DND-41 (cell line): ENCODE measurements around the gene GPR75.

Source experiments
- ATAC-seq: fragments of 200-7000 bp; cut with Tn5 transposase; 3 replicates; pipeline ENCODE4 v1.9.1; 2021; ENCODE audit warnings: low read depth; ENCODE audit not compliant: insufficient read depth
- DNase-seq: peaks from one replicate; pipeline ENCODE4 v3.0.0-alpha.2; 2020
- H2AFZ ChIP-seq: 2 replicates; pipeline ENCODE4 v1.6.0; 2012; ENCODE audit warnings: low read depth, low read length
- H3K27ac ChIP-seq: 2 replicates; pipeline ENCODE4 v1.5.1; 2012; ENCODE audit warnings: low read length, inconsistent platforms
- H3K27me3 ChIP-seq: fragments of 200-600 bp; sonication (generic); 2 replicates; pipeline ENCODE4 v1.6.0; 2012; ENCODE audit warnings: low read length, mild to moderate bottlenecking, inconsistent platforms; ENCODE audit not compliant: insufficient read depth, poor library complexity
- H3K36me3 ChIP-seq: 2 replicates; pipeline ENCODE4 v1.5.1; 2012; ENCODE audit warnings: low read length, inconsistent platforms; ENCODE audit not compliant: insufficient read depth
- H3K4me1 ChIP-seq: 2 replicates; pipeline ENCODE4 v1.5.1; 2012; ENCODE audit warnings: mild to moderate bottlenecking, low read length; ENCODE audit not compliant: insufficient read depth
- H3K4me2 ChIP-seq: 2 replicates; pipeline ENCODE4 v1.6.0; 2012; ENCODE audit warnings: mild to moderate bottlenecking, moderate library complexity, low read length, inconsistent platforms; ENCODE audit not compliant: insufficient read depth
- H3K4me3 ChIP-seq, 2 experiments: fragments of 200-600 bp in 1 of 2; shearing (Covaris generic) in 1 of 2; 2 replicates each; pipeline ENCODE4 v1.5.1; 2012 to 2016; ENCODE audit warnings: inconsistent platforms in 2 of 2, low read length in 2 of 2, mild to moderate bottlenecking in 2 of 2, low read depth in 1 of 2, moderate library complexity in 1 of 2
- H3K79me2 ChIP-seq: 2 replicates; pipeline ENCODE4 v1.6.0; 2012; ENCODE audit warnings: low read length, inconsistent platforms; ENCODE audit not compliant: insufficient read depth
- H3K9ac ChIP-seq: 2 replicates; pipeline ENCODE4 v1.6.0; 2012; ENCODE audit warnings: low read depth, mild to moderate bottlenecking, inconsistent platforms, low read length, moderate library complexity
- H3K9me3 ChIP-seq: 2 replicates; pipeline ENCODE4 v1.5.1; 2012; ENCODE audit warnings: low read length, moderate library complexity, mild to moderate bottlenecking, inconsistent platforms; ENCODE audit not compliant: insufficient read depth, severe bottlenecking
- H4K20me1 ChIP-seq: 2 replicates; pipeline ENCODE4 v1.6.0; 2012; ENCODE audit warnings: low read length; ENCODE audit not compliant: insufficient read depth
- EZH2 ChIP-seq: IDR thresholded peaks from 3 replicates; pipeline ENCODE4 v1.6.1; 2012; ENCODE audit warnings: borderline replicate concordance, low read depth, mild to moderate bottlenecking, moderate library complexity, low read length, inconsistent platforms; ENCODE audit not compliant: severe bottlenecking
- TF ChIP-seq, protein P1 (sequence below): IDR thresholded peaks from 2 replicates; pipeline ENCODE4 v1.5.1; 2012; ENCODE audit warnings: borderline replicate concordance, low read length, moderate library complexity, mild to moderate bottlenecking; ENCODE audit not compliant: poor library complexity, severe bottlenecking; ENCODE audit errors: extremely low read depth

Gene GPR75

DNA sequence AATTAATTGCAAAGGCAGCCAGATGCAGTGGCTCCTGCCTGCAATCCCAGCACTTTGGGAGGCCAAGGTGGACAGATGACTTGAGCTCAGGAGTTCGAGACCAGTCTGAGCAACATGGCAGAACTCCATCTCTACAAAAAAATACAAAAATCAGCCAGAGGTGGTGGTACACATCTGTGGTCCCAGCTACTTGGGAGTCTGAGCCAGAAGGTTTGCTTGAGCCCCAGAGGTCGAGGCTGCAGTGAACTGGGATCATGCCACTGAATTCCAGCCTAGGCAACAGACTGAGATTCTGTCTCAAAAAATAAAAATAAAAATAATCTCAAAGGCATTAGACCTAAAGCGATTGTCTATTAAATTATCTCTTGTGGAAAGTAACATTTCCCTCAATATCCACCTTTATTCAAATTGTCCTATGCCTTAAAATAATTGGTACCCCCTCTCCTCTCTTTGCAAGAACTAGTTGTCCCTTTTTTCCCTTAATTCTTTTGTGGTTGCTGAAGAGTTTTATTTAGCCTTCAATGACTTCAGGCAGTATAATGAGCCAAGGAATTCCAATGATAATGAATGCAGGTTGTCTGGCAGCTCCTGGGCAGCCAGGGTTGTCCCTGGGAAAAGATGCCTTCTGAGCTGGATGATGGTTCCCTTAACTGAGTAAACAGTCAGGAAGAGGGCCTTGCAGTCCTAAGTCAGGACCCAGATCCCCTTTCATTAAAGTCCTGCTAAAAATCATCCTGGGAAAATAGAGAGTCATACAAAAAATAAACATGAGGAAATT, 32.2 kb downstream of the GPR75 start:
- no peaks in the 10 kb centered on the region for H3K79me2 ChIP-seq
- H3K36me3 ChIP-seq = no peaks in the 10 kb centered on the region
- no peak overlapping the region for H3K4me2 ChIP-seq
- H3K9me3 ChIP-seq = no peaks in the 10 kb centered on the region
- H3K4me1 ChIP-seq = no peaks in the 10 kb centered on the region
- H3K27ac ChIP-seq = no peak overlapping the region
- TF ChIP-seq EZH2 = no peak
- TF ChIP-seq, protein P1, sequence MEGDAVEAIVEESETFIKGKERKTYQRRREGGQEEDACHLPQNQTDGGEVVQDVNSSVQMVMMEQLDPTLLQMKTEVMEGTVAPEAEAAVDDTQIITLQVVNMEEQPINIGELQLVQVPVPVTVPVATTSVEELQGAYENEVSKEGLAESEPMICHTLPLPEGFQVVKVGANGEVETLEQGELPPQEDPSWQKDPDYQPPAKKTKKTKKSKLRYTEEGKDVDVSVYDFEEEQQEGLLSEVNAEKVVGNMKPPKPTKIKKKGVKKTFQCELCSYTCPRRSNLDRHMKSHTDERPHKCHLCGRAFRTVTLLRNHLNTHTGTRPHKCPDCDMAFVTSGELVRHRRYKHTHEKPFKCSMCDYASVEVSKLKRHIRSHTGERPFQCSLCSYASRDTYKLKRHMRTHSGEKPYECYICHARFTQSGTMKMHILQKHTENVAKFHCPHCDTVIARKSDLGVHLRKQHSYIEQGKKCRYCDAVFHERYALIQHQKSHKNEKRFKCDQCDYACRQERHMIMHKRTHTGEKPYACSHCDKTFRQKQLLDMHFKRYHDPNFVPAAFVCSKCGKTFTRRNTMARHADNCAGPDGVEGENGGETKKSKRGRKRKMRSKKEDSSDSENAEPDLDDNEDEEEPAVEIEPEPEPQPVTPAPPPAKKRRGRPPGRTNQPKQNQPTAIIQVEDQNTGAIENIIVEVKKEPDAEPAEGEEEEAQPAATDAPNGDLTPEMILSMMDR = no peak
- DNase-seq (no peak), ATAC-seq (no peak)
- H3K4me3 ChIP-seq = no peak overlapping the region
- no peaks in the 10 kb centered on the region for H3K27me3 ChIP-seq
- no peak overlapping the region for H2AFZ ChIP-seq
- H4K20me1 ChIP-seq = no peaks in the 10 kb centered on the region
- H3K9ac ChIP-seq = no peak overlapping the region

DNA sequence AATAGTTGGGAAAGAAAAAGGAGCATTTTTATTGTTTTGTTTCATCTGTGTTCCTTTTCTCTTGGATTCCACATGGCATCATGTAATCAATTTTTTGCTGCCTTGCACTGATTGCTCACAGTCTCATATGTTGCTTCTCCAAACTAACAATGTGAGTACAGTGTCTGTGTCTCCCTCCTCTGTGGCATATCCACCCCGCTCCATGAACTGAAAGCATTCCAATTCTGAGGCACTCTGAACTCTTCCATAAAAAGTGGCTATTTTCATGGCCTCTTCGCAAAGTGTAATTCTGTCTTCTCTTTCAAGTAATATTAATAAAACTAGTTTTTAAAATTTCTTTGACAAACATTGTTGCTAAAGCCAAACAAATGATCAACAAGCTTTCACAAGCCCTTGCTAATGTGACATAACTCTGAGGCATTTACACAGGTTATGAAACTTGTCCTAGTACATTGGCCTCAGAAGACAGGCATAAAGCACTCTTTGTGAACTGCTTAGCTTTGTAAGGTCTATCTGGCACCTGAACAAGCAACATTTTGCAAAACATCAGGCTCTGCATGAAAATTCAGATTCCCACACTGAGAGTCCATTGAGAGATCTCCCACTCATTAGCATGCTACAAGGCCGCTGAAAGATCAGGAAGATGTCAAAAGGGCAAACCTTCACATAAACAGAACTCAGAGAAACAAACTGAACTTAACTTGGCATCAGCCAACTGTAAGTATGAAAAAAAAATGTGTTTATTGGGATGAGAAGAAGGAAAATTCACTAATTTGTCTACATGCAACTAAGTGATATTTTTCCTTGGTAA, 33.0 kb downstream of the GPR75 start:
- no peak overlapping the region for H3K27ac ChIP-seq
- no peaks in the 10 kb centered on the region for H3K36me3 ChIP-seq
- H4K20me1 ChIP-seq = no peaks in the 10 kb centered on the region
- no peak overlapping the region for H2AFZ ChIP-seq
- no peak overlapping the region for H3K4me2 ChIP-seq
- no peaks in the 10 kb centered on the region for H3K27me3 ChIP-seq
- no peaks in the 10 kb centered on the region for H3K9me3 ChIP-seq
- no peak overlapping the region for H3K4me3 ChIP-seq
- no peak overlapping the region for H3K9ac ChIP-seq
- DNase-seq = no peak
- H3K4me1 ChIP-seq = no peaks in the 10 kb centered on the region
- ATAC-seq = no peak
- H3K79me2 ChIP-seq = no peaks in the 10 kb centered on the region
- TF ChIP-seq, protein P1 = no peak
- TF ChIP-seq EZH2 = no peak

DNA sequence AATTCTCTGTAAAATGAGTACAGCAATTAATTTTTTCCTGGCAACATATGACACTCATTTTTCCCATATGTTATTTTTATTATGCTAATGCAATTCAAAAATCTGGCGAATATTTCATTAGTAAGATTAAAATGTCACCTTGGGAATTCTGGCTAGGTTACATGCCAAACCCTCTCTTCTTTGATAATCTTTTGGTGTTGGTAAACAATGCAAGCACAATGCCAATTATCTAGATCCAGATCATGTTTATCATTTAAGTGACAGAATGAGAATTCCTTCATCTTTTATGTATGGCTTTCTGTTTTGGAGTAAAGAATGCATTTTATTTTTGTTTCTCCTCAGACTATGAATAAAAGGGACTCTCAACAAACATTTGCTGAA, 33.7 kb downstream of the GPR75 start:
- Histone ChIP-seq H3K9me3 (no peaks in the 10 kb centered on the region), H3K27ac (no peak overlapping the region), H3K36me3 (no peaks in the 10 kb centered on the region), H3K9ac (no peak overlapping the region), H3K27me3 (no peaks in the 10 kb centered on the region), H3K79me2 (no peaks in the 10 kb centered on the region), H3K4me1 (no peaks in the 10 kb centered on the region), H3K4me2 (no peak overlapping the region), H3K4me3 (no peak overlapping the region), H4K20me1 (no peaks in the 10 kb centered on the region), H2AFZ (no peak overlapping the region)
- DNase-seq (no peak), ATAC-seq (no peak)
- TF ChIP-seq, protein P1 = no peak
- TF ChIP-seq EZH2 = no peak
